HEK293 (cell line): ENCODE results near the gene RLF.

Experiments used
- BCL11B ChIP-seq: fragments of 450-650 bp; formaldehyde crosslinking; IDR thresholded peaks from 2 replicates; pipeline ENCODE4 v1.5.1; 2016; ENCODE audit warnings: low read depth, missing biosample characterization, missing genetic modification characterization
- GLIS2 ChIP-seq: fragments of 450-650 bp; formaldehyde crosslinking; IDR thresholded peaks from 2 replicates; pipeline ENCODE4 v1.5.1; 2016; ENCODE audit warnings: missing biosample characterization, missing genetic modification characterization
- KLF9 ChIP-seq: fragments of 450-650 bp; formaldehyde crosslinking; IDR thresholded peaks from 2 replicates; pipeline ENCODE4 v1.5.1; 2016; ENCODE audit warnings: missing biosample characterization, missing genetic modification characterization, low read depth
- ZEB2 ChIP-seq: fragments of 450-650 bp; formaldehyde crosslinking; IDR thresholded peaks from 2 replicates; pipeline ENCODE4 v1.5.1; 2016; ENCODE audit warnings: missing biosample characterization, missing genetic modification characterization
- ZFP69B ChIP-seq: fragments of 450-650 bp; formaldehyde crosslinking; IDR thresholded peaks from 2 replicates; pipeline ENCODE4 v1.5.1; 2016; ENCODE audit warnings: missing biosample characterization, missing genetic modification characterization
- ZNF16 ChIP-seq: fragments of 450-650 bp; formaldehyde crosslinking; IDR thresholded peaks from 2 replicates; pipeline ENCODE4 v1.5.1; 2016; ENCODE audit warnings: low read depth, missing biosample characterization, missing genetic modification characterization
- ZNF169 ChIP-seq: fragments of 450-650 bp; formaldehyde crosslinking; IDR thresholded peaks from 2 replicates; pipeline ENCODE4 v1.5.1; 2016; ENCODE audit warnings: missing biosample characterization, missing genetic modification characterization
- ZNF214 ChIP-seq: fragments of 450-650 bp; formaldehyde crosslinking; IDR thresholded peaks from 2 replicates; pipeline ENCODE4 v1.5.1; 2017; ENCODE audit warnings: missing biosample characterization, mild to moderate bottlenecking, missing genetic modification characterization, borderline replicate concordance
- ZNF280C ChIP-seq: fragments of 450-650 bp; formaldehyde crosslinking; IDR thresholded peaks from 2 replicates; pipeline ENCODE4 v1.5.1; 2016; ENCODE audit warnings: missing biosample characterization, missing genetic modification characterization
- ZNF335 ChIP-seq: fragments of 450-650 bp; formaldehyde crosslinking; conservative IDR thresholded peaks from 2 replicates; pipeline ENCODE4 v1.5.1; 2016; ENCODE audit warnings: missing biosample characterization, missing genetic modification characterization
- ZNF366 ChIP-seq: fragments of 450-650 bp; formaldehyde crosslinking; conservative IDR thresholded peaks from 2 replicates; pipeline ENCODE4 v1.5.1; 2016; ENCODE audit warnings: missing biosample characterization, missing genetic modification characterization
- ZNF37A ChIP-seq: fragments of 450-650 bp; IDR thresholded peaks from 2 replicates; pipeline ENCODE4 v1.5.1; 2018; ENCODE audit warnings: missing biosample characterization, missing genetic modification characterization
- ZNF398 ChIP-seq: fragments of 450-650 bp; formaldehyde crosslinking; IDR thresholded peaks from 2 replicates; pipeline ENCODE4 v1.5.1; 2017; ENCODE audit warnings: missing biosample characterization, missing genetic modification characterization
- ZNF404 ChIP-seq: fragments of 450-650 bp; formaldehyde crosslinking; IDR thresholded peaks from 2 replicates; pipeline ENCODE4 v1.5.1; 2017; ENCODE audit warnings: missing biosample characterization, missing genetic modification characterization
- ZNF426 ChIP-seq: fragments of 450-650 bp; formaldehyde crosslinking; IDR thresholded peaks from 2 replicates; pipeline ENCODE4 v1.5.1; 2017; ENCODE audit warnings: missing biosample characterization, missing genetic modification characterization, mild to moderate bottlenecking, inconsistent platforms, moderate library complexity
- ZNF529 ChIP-seq: fragments of 450-650 bp; formaldehyde crosslinking; IDR thresholded peaks from 2 replicates; pipeline ENCODE4 v1.5.1; 2017; ENCODE audit warnings: missing genetic modification characterization, missing biosample characterization; ENCODE audit not compliant: insufficient replicate concordance
- ZNF555 ChIP-seq: fragments of 450-650 bp; formaldehyde crosslinking; conservative IDR thresholded peaks from 2 replicates; pipeline ENCODE4 v1.5.1; 2017; ENCODE audit warnings: missing biosample characterization, mild to moderate bottlenecking, missing genetic modification characterization, inconsistent platforms
- ZNF623 ChIP-seq: fragments of 450-650 bp; formaldehyde crosslinking; IDR thresholded peaks from 2 replicates; pipeline ENCODE4 v1.5.1; 2016; ENCODE audit warnings: missing biosample characterization, missing genetic modification characterization
- ZNF645 ChIP-seq: fragments of 450-650 bp; formaldehyde crosslinking; IDR thresholded peaks from 2 replicates; pipeline ENCODE4; 2016; ENCODE audit warnings: missing biosample characterization, missing genetic modification characterization
- ZNF837 ChIP-seq: fragments of 450-650 bp; formaldehyde crosslinking; IDR thresholded peaks from 2 replicates; pipeline ENCODE4 v1.5.1; 2016; ENCODE audit warnings: missing biosample characterization, missing genetic modification characterization
- TF ChIP-seq, protein P1 (sequence below): fragments of 450-650 bp; formaldehyde crosslinking; IDR thresholded peaks from 2 replicates; pipeline ENCODE4 v1.5.1; 2017; ENCODE audit warnings: missing biosample characterization, missing genetic modification characterization
- TF ChIP-seq, protein P2 (sequence below): fragments of 450-650 bp; formaldehyde crosslinking; IDR thresholded peaks from 2 replicates; pipeline ENCODE4 v1.5.1; 2016; ENCODE audit warnings: missing biosample characterization, missing genetic modification characterization
- TF ChIP-seq, protein P3 (sequence below): fragments of 450-650 bp; formaldehyde crosslinking; IDR thresholded peaks from 2 replicates; pipeline ENCODE4 v1.5.1; 2016; ENCODE audit warnings: missing biosample characterization, missing genetic modification characterization
- TF ChIP-seq, protein P4 (sequence below): fragments of 450-650 bp; formaldehyde crosslinking; conservative IDR thresholded peaks from 2 replicates; pipeline ENCODE4 v1.5.1; 2016; ENCODE audit warnings: low read depth, missing biosample characterization, missing genetic modification characterization

The RLF gene

GRCh38 chr1:40257688-40258444, 96.7 kb downstream of the RLF start, which contains the start of gene ZMPSTE24 (continued):
- TF ChIP-seq, protein P1, sequence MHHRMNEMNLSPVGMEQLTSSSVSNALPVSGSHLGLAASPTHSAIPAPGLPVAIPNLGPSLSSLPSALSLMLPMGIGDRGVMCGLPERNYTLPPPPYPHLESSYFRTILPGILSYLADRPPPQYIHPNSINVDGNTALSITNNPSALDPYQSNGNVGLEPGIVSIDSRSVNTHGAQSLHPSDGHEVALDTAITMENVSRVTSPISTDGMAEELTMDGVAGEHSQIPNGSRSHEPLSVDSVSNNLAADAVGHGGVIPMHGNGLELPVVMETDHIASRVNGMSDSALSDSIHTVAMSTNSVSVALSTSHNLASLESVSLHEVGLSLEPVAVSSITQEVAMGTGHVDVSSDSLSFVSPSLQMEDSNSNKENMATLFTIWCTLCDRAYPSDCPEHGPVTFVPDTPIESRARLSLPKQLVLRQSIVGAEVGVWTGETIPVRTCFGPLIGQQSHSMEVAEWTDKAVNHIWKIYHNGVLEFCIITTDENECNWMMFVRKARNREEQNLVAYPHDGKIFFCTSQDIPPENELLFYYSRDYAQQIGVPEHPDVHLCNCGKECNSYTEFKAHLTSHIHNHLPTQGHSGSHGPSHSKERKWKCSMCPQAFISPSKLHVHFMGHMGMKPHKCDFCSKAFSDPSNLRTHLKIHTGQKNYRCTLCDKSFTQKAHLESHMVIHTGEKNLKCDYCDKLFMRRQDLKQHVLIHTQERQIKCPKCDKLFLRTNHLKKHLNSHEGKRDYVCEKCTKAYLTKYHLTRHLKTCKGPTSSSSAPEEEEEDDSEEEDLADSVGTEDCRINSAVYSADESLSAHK (tag by site-specific recombination): peak; percentile 85
- 0 out of 2 replicates have a peak, but pooled peaks have one; percentile 17 for TF ChIP-seq BCL11B (tag by site-specific recombination)
- TF ChIP-seq GLIS2 (tag by site-specific recombination): peak; percentile 79
- TF ChIP-seq ZNF169 (tag by site-specific recombination): no peak
- peak; percentile 97 for TF ChIP-seq ZFP69B
- no peak for TF ChIP-seq ZNF214 (tag by site-specific recombination)
- TF ChIP-seq ZNF37A: no peak
- 0 out of 2 replicates have a peak, but pooled peaks have one; percentile 71 for TF ChIP-seq ZNF837 (tag by site-specific recombination)
- TF ChIP-seq ZNF529 (tag by site-specific recombination): peak; percentile 43
- TF ChIP-seq ZNF426 (tag by site-specific recombination): no peak
- peak; percentile 59 for TF ChIP-seq ZNF398 (tag by site-specific recombination)
- TF ChIP-seq ZNF623: peak; percentile 66
- no peak for TF ChIP-seq ZNF16 (tag by site-specific recombination)
- TF ChIP-seq, protein P2, sequence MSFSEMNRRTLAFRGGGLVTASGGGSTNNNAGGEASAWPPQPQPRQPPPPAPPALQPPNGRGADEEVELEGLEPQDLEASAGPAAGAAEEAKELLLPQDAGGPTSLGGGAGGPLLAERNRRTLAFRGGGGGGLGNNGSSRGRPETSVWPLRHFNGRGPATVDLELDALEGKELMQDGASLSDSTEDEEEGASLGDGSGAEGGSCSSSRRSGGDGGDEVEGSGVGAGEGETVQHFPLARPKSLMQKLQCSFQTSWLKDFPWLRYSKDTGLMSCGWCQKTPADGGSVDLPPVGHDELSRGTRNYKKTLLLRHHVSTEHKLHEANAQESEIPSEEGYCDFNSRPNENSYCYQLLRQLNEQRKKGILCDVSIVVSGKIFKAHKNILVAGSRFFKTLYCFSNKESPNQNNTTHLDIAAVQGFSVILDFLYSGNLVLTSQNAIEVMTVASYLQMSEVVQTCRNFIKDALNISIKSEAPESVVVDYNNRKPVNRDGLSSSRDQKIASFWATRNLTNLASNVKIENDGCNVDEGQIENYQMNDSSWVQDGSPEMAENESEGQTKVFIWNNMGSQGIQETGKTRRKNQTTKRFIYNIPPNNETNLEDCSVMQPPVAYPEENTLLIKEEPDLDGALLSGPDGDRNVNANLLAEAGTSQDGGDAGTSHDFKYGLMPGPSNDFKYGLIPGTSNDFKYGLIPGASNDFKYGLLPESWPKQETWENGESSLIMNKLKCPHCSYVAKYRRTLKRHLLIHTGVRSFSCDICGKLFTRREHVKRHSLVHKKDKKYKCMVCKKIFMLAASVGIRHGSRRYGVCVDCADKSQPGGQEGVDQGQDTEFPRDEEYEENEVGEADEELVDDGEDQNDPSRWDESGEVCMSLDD: peak; percentile 71
- TF ChIP-seq, protein P3, sequence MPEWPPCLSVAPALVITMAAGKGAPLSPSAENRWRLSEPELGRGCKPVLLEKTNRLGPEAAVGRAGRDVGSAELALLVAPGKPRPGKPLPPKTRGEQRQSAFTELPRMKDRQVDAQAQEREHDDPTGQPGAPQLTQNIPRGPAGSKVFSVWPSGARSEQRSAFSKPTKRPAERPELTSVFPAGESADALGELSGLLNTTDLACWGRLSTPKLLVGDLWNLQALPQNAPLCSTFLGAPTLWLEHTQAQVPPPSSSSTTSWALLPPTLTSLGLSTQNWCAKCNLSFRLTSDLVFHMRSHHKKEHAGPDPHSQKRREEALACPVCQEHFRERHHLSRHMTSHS (tag by site-specific recombination): no peak
- TF ChIP-seq ZNF645: no peak
- TF ChIP-seq KLF9 (tag by site-specific recombination): peak; percentile 99
- no peak for TF ChIP-seq ZNF404 (tag by site-specific recombination)
- peak; percentile 97 for TF ChIP-seq ZNF335 (tag by site-specific recombination)
- TF ChIP-seq, protein P4, sequence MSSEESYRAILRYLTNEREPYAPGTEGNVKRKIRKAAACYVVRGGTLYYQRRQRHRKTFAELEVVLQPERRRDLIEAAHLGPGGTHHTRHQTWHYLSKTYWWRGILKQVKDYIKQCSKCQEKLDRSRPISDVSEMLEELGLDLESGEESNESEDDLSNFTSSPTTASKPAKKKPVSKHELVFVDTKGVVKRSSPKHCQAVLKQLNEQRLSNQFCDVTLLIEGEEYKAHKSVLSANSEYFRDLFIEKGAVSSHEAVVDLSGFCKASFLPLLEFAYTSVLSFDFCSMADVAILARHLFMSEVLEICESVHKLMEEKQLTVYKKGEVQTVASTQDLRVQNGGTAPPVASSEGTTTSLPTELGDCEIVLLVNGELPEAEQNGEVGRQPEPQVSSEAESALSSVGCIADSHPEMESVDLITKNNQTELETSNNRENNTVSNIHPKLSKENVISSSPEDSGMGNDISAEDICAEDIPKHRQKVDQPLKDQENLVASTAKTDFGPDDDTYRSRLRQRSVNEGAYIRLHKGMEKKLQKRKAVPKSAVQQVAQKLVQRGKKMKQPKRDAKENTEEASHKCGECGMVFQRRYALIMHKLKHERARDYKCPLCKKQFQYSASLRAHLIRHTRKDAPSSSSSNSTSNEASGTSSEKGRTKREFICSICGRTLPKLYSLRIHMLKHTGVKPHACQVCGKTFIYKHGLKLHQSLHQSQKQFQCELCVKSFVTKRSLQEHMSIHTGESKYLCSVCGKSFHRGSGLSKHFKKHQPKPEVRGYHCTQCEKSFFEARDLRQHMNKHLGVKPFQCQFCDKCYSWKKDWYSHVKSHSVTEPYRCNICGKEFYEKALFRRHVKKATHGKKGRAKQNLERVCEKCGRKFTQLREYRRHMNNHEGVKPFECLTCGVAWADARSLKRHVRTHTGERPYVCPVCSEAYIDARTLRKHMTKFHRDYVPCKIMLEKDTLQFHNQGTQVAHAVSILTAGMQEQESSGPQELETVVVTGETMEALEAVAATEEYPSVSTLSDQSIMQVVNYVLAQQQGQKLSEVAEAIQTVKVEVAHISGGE: peak; percentile 100
- TF ChIP-seq ZEB2 (tag by site-specific recombination): peak; percentile 97
- peak; percentile 95 for TF ChIP-seq ZNF366
- no peak for TF ChIP-seq ZNF280C
- no peak for TF ChIP-seq ZNF555
